GM18907 (cell line): ENCODE measurements around the gene AATK.

Source experiments
- ATAC-seq: cut with Tn5 transposase; IDR thresholded peaks from one replicate; pipeline ENCODE4 v1.9.1; 2021; ENCODE audit warnings: mild to moderate bottlenecking, moderate library complexity; ENCODE audit not compliant: unreplicated experiment

AATK gene

GRCh38 chr17:81130385-81131361 lies 35.3 kb downstream of the AATK start:
- no peak for ATAC-seq

- no peak for ATAC-seq
Observed at GRCh38 chr17:81129711-81130367, 36.2 kb downstream of the AATK start.

GRCh38 chr17:81129289-81129688 lies 36.7 kb downstream of the AATK start:
- ATAC-seq: no peak

- ATAC-seq: no peak
Observed at GRCh38 chr17:81128774-81129173, 37.2 kb downstream of the AATK start.

GRCh38 chr17:81128338-81128737 lies 37.7 kb downstream of the AATK start:
- no peak for ATAC-seq

GRCh38 chr17:81127526-81128177 lies 38.4 kb downstream of the AATK start:
- no peak for ATAC-seq

- ATAC-seq: no peak
Observed at GRCh38 chr17:81127133-81127455, 38.9 kb downstream of the AATK start.

GRCh38 chr17:81126281-81127132 lies 39.5 kb downstream of the AATK start:
- no peak for ATAC-seq

GRCh38 chr17:81125573-81126081 lies 40.4 kb downstream of the AATK start:
- no peak for ATAC-seq

- ATAC-seq: no peak
Observed at GRCh38 chr17:81124377-81124776, 41.6 kb downstream of the AATK start.

GRCh38 chr17:81123052-81124048 lies 42.7 kb downstream of the AATK start:
- no peak for ATAC-seq

- no peak for ATAC-seq
Observed at GRCh38 chr17:81121841-81122733, 43.9 kb downstream of the AATK start.

GRCh38 chr17:81120695-81121621 lies 45.1 kb downstream of the AATK start:
- no peak for ATAC-seq

GRCh38 chr17:81120149-81120484 lies 45.9 kb downstream of the AATK start:
- ATAC-seq: no peak

- no peak for ATAC-seq
Observed at GRCh38 chr17:81119223-81120148, 46.5 kb downstream of the AATK start.
